DMS153 (cell line): ENCODE measurements around the gene LCN6.
A peak's percentile ranks its signal among the peaks of the same experiment; 100 is the strongest.
"Not testable (repeated sequence)": the region's sequence is repeated elsewhere in the genome, so short reads cannot be mapped to it uniquely, and the experiment has no call there.

ENCODE experiments used
- DNase-seq: peaks from one replicate; lab custom pipeline; 2025; lab: John Stamatoyannopoulos, UW

LCN6 gene

GRCh38 chr9:136759436-136760325 lies 11.4 kb upstream of the LCN6 start:
- DNase-seq = no peak

- no peak for DNase-seq
These were observed 10.7 kb upstream of the LCN6 start for GRCh38 chr9:136759001-136759400.

GRCh38 chr9:136757751-136758140 lies 9.4 kb upstream of the LCN6 start:
- DNase-seq = no peak

- DNase-seq = no peak
These were observed 9.0 kb upstream of the LCN6 start for GRCh38 chr9:136757328-136757727.

DNA sequence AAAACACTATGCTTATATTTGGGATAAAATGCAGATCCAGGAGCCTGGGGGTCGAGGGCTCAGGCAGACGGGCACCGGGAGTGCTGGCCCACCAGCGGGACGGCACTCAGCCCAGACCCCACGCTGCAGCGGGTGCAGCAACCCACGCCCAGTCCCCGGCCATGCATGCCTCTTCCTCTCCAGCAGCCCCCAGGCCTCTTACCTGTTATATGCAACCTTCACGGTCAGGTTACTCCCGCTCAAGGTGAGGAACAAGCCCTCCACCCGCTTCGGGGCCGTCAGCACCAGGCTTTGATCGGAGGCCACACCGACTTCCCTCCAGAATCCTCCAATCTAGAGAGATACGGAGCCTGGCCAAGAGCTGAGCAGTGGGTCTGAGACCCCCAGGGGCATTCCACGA lies 8.5 kb upstream of the LCN6 start:
- DNase-seq = no peak

DNA sequence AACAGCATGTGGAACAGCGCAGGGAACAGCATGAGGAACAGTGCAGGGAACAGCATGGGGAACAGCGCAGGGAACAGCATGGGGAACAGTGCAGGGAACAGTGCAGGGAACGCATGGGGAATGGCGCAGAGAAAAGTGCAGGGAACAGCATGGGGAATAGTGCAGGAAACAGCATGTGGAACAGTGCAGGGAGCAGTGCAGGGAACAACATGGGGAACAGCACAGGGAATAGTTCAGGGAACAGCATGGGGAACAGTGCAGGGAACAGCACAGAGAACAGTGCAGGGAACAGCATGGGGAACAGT lies 7.8 kb upstream of the LCN6 start:
- DNase-seq = no peak

- DNase-seq = not testable (repeated sequence)
These were observed 7.2 kb upstream of the LCN6 start for GRCh38 chr9:136755302-136756133.

GRCh38 chr9:136754626-136755301 lies 6.4 kb upstream of the LCN6 start:
- no peak for DNase-seq

- peak; percentile 68 for DNase-seq
These were observed 5.8 kb upstream of the LCN6 start for GRCh38 chr9:136754059-136754572.

- no peak for DNase-seq
These were observed 5.2 kb upstream of the LCN6 start for GRCh38 chr9:136753371-136754058.

DNA sequence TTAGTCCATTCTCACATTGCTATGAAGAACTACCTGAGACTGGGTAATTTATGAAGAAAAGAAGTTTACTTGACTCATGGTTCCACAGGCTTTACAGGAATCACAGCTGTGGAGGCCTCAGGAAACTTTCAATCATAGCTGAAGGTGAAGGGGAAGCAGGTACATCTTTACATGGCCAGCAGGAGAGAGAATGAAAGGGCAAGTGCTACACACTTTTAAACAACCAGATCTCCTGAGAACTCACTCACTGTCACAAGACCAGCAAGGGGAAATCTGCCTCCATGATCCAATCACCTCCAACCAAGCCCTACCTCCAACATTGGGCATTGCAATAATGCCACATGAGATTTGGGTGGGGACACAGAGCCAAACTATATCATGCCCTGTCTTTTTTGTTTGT lies 3.5 kb upstream of the LCN6 start:
- DNase-seq = no peak

- no peak for DNase-seq
These were observed 2.9 kb upstream of the LCN6 start for GRCh38 chr9:136751244-136751643.

DNA sequence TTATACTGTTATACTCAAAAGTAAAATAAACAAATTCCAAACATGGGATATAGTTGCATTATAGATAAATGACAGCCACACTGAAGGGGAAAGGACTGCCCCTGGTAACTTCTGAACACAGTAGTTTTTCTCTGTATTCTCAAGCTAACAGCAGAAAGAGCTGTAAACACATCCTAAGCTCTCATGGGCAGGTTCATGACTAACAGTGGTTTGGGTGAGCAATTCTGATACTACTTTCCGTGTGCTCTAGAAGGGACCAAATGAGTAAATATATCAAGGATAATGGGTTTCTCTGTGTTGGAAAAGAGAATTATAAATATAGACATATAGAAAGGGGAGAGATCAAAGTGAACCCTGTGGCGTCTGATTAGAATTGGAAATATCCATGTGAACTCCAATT lies 2.2 kb upstream of the LCN6 start:
- DNase-seq = no peak

GRCh38 chr9:136748666-136749611 lies 614 bp upstream of the LCN6 start:
- DNase-seq = no peak

GRCh38 chr9:136747161-136748060 lies 914 bp downstream of the LCN6 start:
- DNase-seq = no peak

DNA sequence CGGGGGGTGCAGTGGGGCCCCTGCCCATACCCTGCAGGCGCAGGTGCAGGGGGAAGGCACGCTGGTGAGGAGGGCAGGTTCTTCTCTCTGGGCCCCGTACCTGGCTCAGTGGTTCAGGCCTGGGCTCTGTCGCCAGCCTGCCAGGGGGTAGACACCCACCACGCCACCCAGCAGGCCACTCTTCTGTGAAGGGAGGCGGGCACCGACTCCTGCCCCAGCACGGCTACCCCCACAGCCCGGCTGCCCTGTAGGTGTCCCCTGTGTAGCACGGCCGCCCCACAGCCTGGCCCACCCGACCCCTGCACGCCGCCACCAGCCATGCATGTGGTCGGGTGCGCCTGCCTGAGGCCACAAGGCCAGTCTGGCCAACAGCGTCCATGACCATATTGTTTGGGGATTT lies 1.7 kb downstream of the LCN6 start:
- DNase-seq = no peak

GRCh38 chr9:136746155-136746490 lies 2.2 kb downstream of the LCN6 start:
- DNase-seq = no peak

- no peak for DNase-seq
These were observed 2.8 kb downstream of the LCN6 start for GRCh38 chr9:136745389-136746154.

- no peak for DNase-seq
These were observed 3.6 kb downstream of the LCN6 start for GRCh38 chr9:136744773-136745172.
